GM23338 (cell line): ENCODE data around the gene ELOVL4.

Source experiments
- CREB1 ChIP-seq: fragments of 250-450 bp; sonication (Bioruptor Pico); IDR thresholded peaks from 2 replicates; pipeline ENCODE4 v1.5.0; 2020; ENCODE audit warnings: low read depth, mild to moderate bottlenecking, moderate library complexity
- CTCF ChIP-seq, 2 experiments: fragments of 200-600 bp in 1 of 2; sonication (generic) in 1 of 2; conservative IDR thresholded peaks; 2 replicates each; pipeline versions ENCODE4 v1.5.1 to v1.6.1; 2016 to 2017; ENCODE audit warnings: antibody characterized with exemption in 2 of 2, low read depth in 2 of 2, mild to moderate bottlenecking in 2 of 2, moderate library complexity in 1 of 2

- no peak for TF ChIP-seq CTCF (conservative IDR thresholded peaks at IDR 0.05; ENCODE audit: low read depth in 2 of 2)
- no peak for TF ChIP-seq CREB1 (CRISPR knock-in tag)
Measured at GRCh38 chr6:79869184-79869583, 78.2 kb downstream of the ELOVL4 start.
